SK-N-SH treated with all-trans-retinoic acid at 6 μM for 48 hours (cell line): ENCODE data around the gene PDGFRB.

Source experiments
- GLIS3 ChIP-seq: fragments of 250-450 bp; sonication (Bioruptor Pico); IDR thresholded peaks from 2 replicates; pipeline ENCODE4 v1.5.0; 2020; ENCODE audit warnings: mild to moderate bottlenecking, moderate library complexity
- RARB ChIP-seq: fragments of 250-450 bp; sonication (Bioruptor Pico); IDR thresholded peaks from 2 replicates; pipeline ENCODE4 v1.8.0; 2021; ENCODE audit warnings: mild to moderate bottlenecking, moderate library complexity
- SNAI2 ChIP-seq: fragments of 250-450 bp; sonication (Bioruptor Pico); IDR thresholded peaks from 2 replicates; pipeline ENCODE4 v1.5.0; 2020; ENCODE audit warnings: mild to moderate bottlenecking, moderate library complexity
- TCF4 ChIP-seq: fragments of 250-450 bp; sonication (Bioruptor Pico); IDR thresholded peaks from 2 replicates; pipeline ENCODE4 v1.8.0; 2021; ENCODE audit warnings: mild to moderate bottlenecking, moderate library complexity, borderline replicate concordance
- TOX ChIP-seq: fragments of 250-450 bp; sonication (Bioruptor Pico); IDR thresholded peaks from 2 replicates; pipeline ENCODE4 v1.8.0; 2021; ENCODE audit warnings: mild to moderate bottlenecking, moderate library complexity, borderline replicate concordance
- ZC3H10 ChIP-seq: fragments of 250-450 bp; sonication (Bioruptor Pico); IDR thresholded peaks from 2 replicates; pipeline ENCODE4 v1.5.1; 2021; ENCODE audit warnings: mild to moderate bottlenecking, moderate library complexity
- ZFP30 ChIP-seq: fragments of 450-650 bp; formaldehyde crosslinking; IDR thresholded peaks from 2 replicates; pipeline ENCODE4 v1.5.0; 2022; ENCODE audit warnings: mild to moderate bottlenecking, moderate library complexity
- ZNF70 ChIP-seq: fragments of 450-650 bp; formaldehyde crosslinking; IDR thresholded peaks from 2 replicates; pipeline ENCODE4 v1.5.0; 2020; ENCODE audit warnings: mild to moderate bottlenecking, moderate library complexity
- TF ChIP-seq, protein P1 (sequence below): fragments of 250-450 bp; sonication (Bioruptor Pico); IDR thresholded peaks from 2 replicates; pipeline ENCODE4 v1.5.1; 2020; ENCODE audit warnings: low read depth, mild to moderate bottlenecking, moderate library complexity

- TF ChIP-seq, protein P1, sequence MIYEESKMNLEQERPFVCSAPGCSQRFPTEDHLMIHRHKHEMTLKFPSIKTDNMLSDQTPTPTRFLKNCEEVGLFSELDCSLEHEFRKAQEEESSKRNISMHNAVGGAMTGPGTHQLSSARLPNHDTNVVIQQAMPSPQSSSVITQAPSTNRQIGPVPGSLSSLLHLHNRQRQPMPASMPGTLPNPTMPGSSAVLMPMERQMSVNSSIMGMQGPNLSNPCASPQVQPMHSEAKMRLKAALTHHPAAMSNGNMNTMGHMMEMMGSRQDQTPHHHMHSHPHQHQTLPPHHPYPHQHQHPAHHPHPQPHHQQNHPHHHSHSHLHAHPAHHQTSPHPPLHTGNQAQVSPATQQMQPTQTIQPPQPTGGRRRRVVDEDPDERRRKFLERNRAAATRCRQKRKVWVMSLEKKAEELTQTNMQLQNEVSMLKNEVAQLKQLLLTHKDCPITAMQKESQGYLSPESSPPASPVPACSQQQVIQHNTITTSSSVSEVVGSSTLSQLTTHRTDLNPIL = no peak
- TF ChIP-seq TCF4 (CRISPR knock-in tag) (no peak), RARB (no peak), ZFP30 (CRISPR knock-in tag) (no peak), GLIS3 (CRISPR knock-in tag) (no peak), ZC3H10 (no peak), ZNF70 (CRISPR knock-in tag) (no peak), SNAI2 (no peak), TOX (CRISPR knock-in tag) (no peak)
Measured at GRCh38 chr5:150147670-150148069, 8.0 kb downstream of the PDGFRB start.
